HepG2 (cell line): ENCODE results near the gene TTPAL. TPM values are rescaled to one million over a fixed set of nuclear protein-coding genes. Genes with fewer than 3 reads are reported as not detected.

ENCODE experiments used
- DMAP1 ChIP-seq: IDR thresholded peaks from 2 replicates; pipeline ENCODE4 v1.6.1; 2016
- DRAP1 ChIP-seq: IDR thresholded peaks from 2 replicates; pipeline ENCODE4 v1.6.1; 2016; ENCODE audit warnings: missing genetic modification reagents, missing compliant biosample characterization
- FOXK2 ChIP-seq: fragments of 450-650 bp; IDR thresholded peaks from 2 replicates; pipeline ENCODE4 v1.6.1; 2016
- GLI4 ChIP-seq: sonication (generic); formaldehyde crosslinking; IDR thresholded peaks from 2 replicates; pipeline ENCODE4 v1.5.1; 2020; ENCODE audit warnings: missing genetic modification reagents, mild to moderate bottlenecking, moderate library complexity, borderline replicate concordance
- HNF1A ChIP-seq, 2 experiments: sonication (generic) in 1 of 2; formaldehyde crosslinking in 1 of 2; IDR thresholded peaks; 2 replicates each; pipeline versions ENCODE4 v1.4.0 to v1.6.1; 2016 to 2020; ENCODE audit warnings: borderline replicate concordance in 1 of 2, low read depth in 1 of 2, mild to moderate bottlenecking in 1 of 2, missing genetic modification reagents in 1 of 2
- HOMEZ ChIP-seq: IDR thresholded peaks from 2 replicates; pipeline ENCODE4 v1.6.1; 2016; ENCODE audit warnings: low read depth
- NCOA2 ChIP-seq: sonication (generic); formaldehyde crosslinking; IDR thresholded peaks from 2 replicates; pipeline ENCODE4 v1.8.0; 2022; ENCODE audit warnings: inconsistent platforms
- NFKB2 ChIP-seq: sonication (generic); formaldehyde crosslinking; IDR thresholded peaks from 2 replicates; pipeline ENCODE4 v1.4.0; 2020; ENCODE audit warnings: missing genetic modification reagents, borderline replicate concordance
- PAF1 ChIP-seq: IDR thresholded peaks from 2 replicates; pipeline ENCODE4 v1.6.1; 2016; ENCODE audit warnings: missing genetic modification reagents, missing compliant biosample characterization
- PHB2 ChIP-seq: fragments of 450-650 bp; IDR thresholded peaks from 2 replicates; pipeline ENCODE4 v1.6.1; 2018; ENCODE audit not compliant: partially characterized antibody
- REXO4 ChIP-seq: sonication (generic); formaldehyde crosslinking; IDR thresholded peaks from 2 replicates; pipeline ENCODE4 v1.8.0; 2022; ENCODE audit warnings: missing genetic modification reagents, mild to moderate bottlenecking, borderline replicate concordance
- SALL2 ChIP-seq: sonication (generic); formaldehyde crosslinking; IDR thresholded peaks from 2 replicates; pipeline ENCODE4 v1.8.1; 2023; ENCODE audit warnings: mild to moderate bottlenecking, missing genetic modification reagents, inconsistent platforms
- SKI ChIP-seq: fragments of 450-650 bp; IDR thresholded peaks from one replicate; pipeline ENCODE4 v1.6.1; 2018; ENCODE audit warnings: mild to moderate bottlenecking; ENCODE audit not compliant: partially characterized antibody
- TERF1 ChIP-seq: sonication (generic); formaldehyde crosslinking; IDR thresholded peaks from 2 replicates; pipeline ENCODE4 v1.8.0; 2022; ENCODE audit warnings: mild to moderate bottlenecking, missing genetic modification reagents, moderate library complexity
- TGIF2 ChIP-seq: IDR thresholded peaks from 2 replicates; pipeline ENCODE4 v1.6.1; 2016; ENCODE audit warnings: control low read depth, missing compliant biosample characterization
- ZBTB7A ChIP-seq: sonication (generic); formaldehyde crosslinking; IDR thresholded peaks from 2 replicates; pipeline ENCODE4 v1.8.0; 2022; ENCODE audit warnings: mild to moderate bottlenecking, missing genetic modification reagents
- ZNF383 ChIP-seq: sonication (generic); formaldehyde crosslinking; IDR thresholded peaks from 2 replicates; pipeline ENCODE4 v1.4.0; 2020; ENCODE audit warnings: missing genetic modification reagents, mild to moderate bottlenecking, borderline replicate concordance
- ZNF546 ChIP-seq: sonication (generic); formaldehyde crosslinking; conservative IDR thresholded peaks from 2 replicates; pipeline ENCODE4 v1.8.1; 2023; ENCODE audit warnings: mild to moderate bottlenecking, missing genetic modification reagents
- ZNF556 ChIP-seq: sonication (generic); formaldehyde crosslinking; IDR thresholded peaks from 2 replicates; pipeline ENCODE4 v1.4.0; 2020; ENCODE audit warnings: mild to moderate bottlenecking, missing genetic modification reagents, borderline replicate concordance
- ZNF580 ChIP-seq: IDR thresholded peaks from 2 replicates; pipeline ENCODE4 v1.6.1; 2016; ENCODE audit warnings: low read depth, borderline replicate concordance
- ZNF720 ChIP-seq: sonication (generic); formaldehyde crosslinking; IDR thresholded peaks from 2 replicates; pipeline ENCODE4 v1.4.0; 2020; ENCODE audit warnings: missing genetic modification reagents
- ZZZ3 ChIP-seq: sonication (generic); formaldehyde crosslinking; IDR thresholded peaks from 2 replicates; pipeline ENCODE4 v1.4.0; 2020; ENCODE audit warnings: missing genetic modification reagents, mild to moderate bottlenecking, borderline replicate concordance
- polyA plus RNA-seq, 8 experiments: library from polyadenylated mRNA; depleted of rRNA in 3 of 8; stranded (reverse) in 7 of 8; unstranded in 1 of 8; fragments of >200 nt; fragmentation: Illumina TruSeq in 4 of 8; extraction: Trizol in 4 of 8; gene quantifications; 2 replicates each; pipeline versions ENCODE4 v1.2.1 to v1.2.3, GENCODE V29; 2011 to 2016; ENCODE audit warnings: low read depth in 4 of 8, missing spikeins in 1 of 8, mixed read lengths in 1 of 8; ENCODE audit not compliant: insufficient read depth in 1 of 8
- total RNA-seq, 5 experiments: library from RNA; depleted of rRNA; stranded (reverse); fragments of >200 nt; fragmentation: Illumina TruSeq; extraction: Trizol; gene quantifications; 2 replicates each; pipeline ENCODE4 v1.2.3, GENCODE V29; 2016; ENCODE audit warnings: low read depth in 1 of 5

Gene TTPAL
- total and polyA plus RNA-seq, 2 of the 13 experiments (the other 11 are each of a cell fraction or from before 2014, with no cell fraction given): 4.3 to 18.8 TPM

GRCh38 chr20:44433751-44434538 is 41.7 kb upstream of the TTPAL start (continued):
- no peak; the same call in 1 of the 2 replicates for TF ChIP-seq DMAP1 (CRISPR knock-in tag)
- TF ChIP-seq FOXK2: no peak
- TF ChIP-seq PAF1: peak; percentile 84; the same call in 1 of the 2 replicates
- TF ChIP-seq DRAP1 (CRISPR knock-in tag): peak; percentile 94
- TF ChIP-seq HOMEZ (CRISPR knock-in tag): peak; percentile 76
- peak; percentile 67 for TF ChIP-seq SALL2 (CRISPR knock-in tag)
- TF ChIP-seq SKI: no peak
- TF ChIP-seq PHB2: no peak
- no peak for TF ChIP-seq ZNF383
- TF ChIP-seq ZNF720: no peak; the same call in 1 of the 2 replicates
- TF ChIP-seq ZBTB7A (CRISPR knock-in tag): no peak
- TF ChIP-seq TGIF2 (CRISPR knock-in tag): no peak; the same call in none of the 2 replicates
- peak; percentile 49; the same call in 1 of the 2 replicates for TF ChIP-seq NFKB2 (CRISPR knock-in tag)
- TF ChIP-seq REXO4 (CRISPR knock-in tag): no peak
- no peak; the same call in 1 of the 2 replicates for TF ChIP-seq NCOA2 (CRISPR knock-in tag)
- no peak for TF ChIP-seq ZZZ3
- TF ChIP-seq ZNF556 (CRISPR knock-in tag): peak; percentile 30; the same call in 1 of the 2 replicates
- TF ChIP-seq TERF1 (CRISPR knock-in tag): no peak
- TF ChIP-seq ZNF580 (CRISPR knock-in tag): no peak
- TF ChIP-seq ZNF546 (CRISPR knock-in tag): no peak
- peak; percentile 92 for TF ChIP-seq HNF1A (IDR thresholded peaks at IDR 0.05; ENCODE audit: low read depth)
- TF ChIP-seq HNF1A (CRISPR knock-in tag; IDR thresholded peaks at IDR 0.05; ENCODE audit: borderline replicate concordance): peak; percentile 97
- TF ChIP-seq GLI4: 0 out of 2 replicates have a peak, but pooled peaks have one; percentile 76
